HCT116 (cell line): ENCODE measurements around the gene DBX1. TPM values are rescaled to one million over a fixed set of nuclear protein-coding genes. Genes with fewer than 3 reads are reported as not detected.

ENCODE experiments used
- ATAC-seq: fragments of 200-7000 bp; cut with Tn5 transposase; 2 replicates; pipeline ENCODE4 v1.9.1; 2020; ENCODE audit warnings: mild to moderate bottlenecking, moderate library complexity
- BruUV-seq: library from RNA; stranded (reverse); fragments of 400-500 nt; replicated peaks from 2 replicates; lab custom pipeline; 2021; lab: Mats Ljungman, UMichigan
- CTCF ChIA-PET: fragments of 300-600 bp; sonication (Branson Sonifier 250); formaldehyde crosslinking; loops from one replicate; lab custom pipeline; 2021; ENCODE audit warnings: antibody characterized with exemption; lab: Charles Lee
- POLR2A ChIA-PET: fragments of 300-600, 350-600 bp; sonication (Branson Sonifier 250); formaldehyde crosslinking; loops from one replicate; lab custom pipeline; 2021; ENCODE audit warnings: antibody characterized with exemption; lab: Charles Lee
- RAD21 ChIA-PET, 2 experiments: fragments of 300-600 bp; sonication (Branson Sonifier 250); formaldehyde crosslinking; loops; one replicate each; lab custom pipeline; 2023; ENCODE audit warnings: low total read pairs in 2 of 2; ENCODE audit not compliant: uncharacterized antibody in 2 of 2, unreplicated experiment in 2 of 2, low non-redundant PET in 1 of 2; lab: Charles Lee
- DNase-seq: peaks from one replicate; pipeline ENCODE4 v3.0.0-alpha.2; 2010; ENCODE audit warnings: low read depth, low spot score
- H2AFZ ChIP-seq: fragments of 200-600 bp; shearing (Covaris generic), sonication (generic); 2 replicates; pipeline ENCODE4 v1.6.1; 2017; ENCODE audit warnings: low read depth, mixed run types, mixed read lengths, antibody characterized with exemption, low read length; ENCODE audit not compliant: poor library complexity, severe bottlenecking
- H3K27ac ChIP-seq: 2 replicates; pipeline ENCODE4 v1.5.1; 2012; ENCODE audit warnings: low read depth, low read length
- H3K27me3 ChIP-seq: fragments of 200-600 bp; sonication (generic); 2 replicates; pipeline ENCODE4 v1.6.1; 2016; ENCODE audit warnings: mixed run types, low read length, mixed read lengths; ENCODE audit not compliant: insufficient read depth
- H3K36me3 ChIP-seq, 2 experiments: fragments of 200-500 bp in 1 of 2; fragments of 200-600 bp in 1 of 2; sonication (Bioruptor generic) in 1 of 2; sonication (generic) in 1 of 2; 2 replicates each; pipeline versions ENCODE4 v1.5.1 to v1.6.1; 2014 to 2016; ENCODE audit warnings: low read length in 2 of 2, inconsistent platforms in 1 of 2, mixed read lengths in 1 of 2, mixed run types in 1 of 2; ENCODE audit not compliant: insufficient read depth in 2 of 2, control insufficient read depth in 1 of 2
- H3K4me1 ChIP-seq, 2 experiments: fragments of 200-600 bp in 1 of 2; sonication (generic) in 1 of 2; 2 replicates each; pipeline versions ENCODE4 v1.5.1 to v1.6.1; 2012 to 2017; ENCODE audit warnings: low read length in 2 of 2, inconsistent platforms in 1 of 2, mild to moderate bottlenecking in 1 of 2, mixed read lengths in 1 of 2, mixed run types in 1 of 2, moderate library complexity in 1 of 2; ENCODE audit not compliant: insufficient read depth in 2 of 2, control insufficient read depth in 1 of 2
- H3K4me2 ChIP-seq: fragments of 200-600 bp; sonication (generic); 2 replicates; pipeline ENCODE4 v1.6.1; 2017; ENCODE audit warnings: mixed run types, low read length, mixed read lengths
- H3K4me3 ChIP-seq, 2 experiments: fragments of 200-600 bp in 1 of 2; sonication (generic) in 1 of 2; replicated peaks in 1 of 2; 2 replicates each; pipeline ENCODE4 v1.5.1; 2011 to 2016; ENCODE audit warnings: low read length in 2 of 2, control low read depth in 1 of 2, low read depth in 1 of 2, mild to moderate bottlenecking in 1 of 2, mixed read lengths in 1 of 2, mixed run types in 1 of 2
- H3K79me2 ChIP-seq: fragments of 200-600 bp; sonication (generic); 2 replicates; pipeline ENCODE4 v1.6.1; 2017; ENCODE audit warnings: mild to moderate bottlenecking, mixed run types, low read length, moderate library complexity, mixed read lengths; ENCODE audit not compliant: insufficient read depth
- H3K9ac ChIP-seq: fragments of 200-600 bp; sonication (generic); 2 replicates; pipeline ENCODE4 v1.6.1; 2016; ENCODE audit warnings: low read length, mixed read lengths
- H3K9me2 ChIP-seq: fragments of 200-600 bp; sonication (generic), shearing (Covaris generic); 2 replicates; pipeline ENCODE4 v1.6.1; 2017; ENCODE audit warnings: mixed run types, mild to moderate bottlenecking, moderate library complexity; ENCODE audit not compliant: insufficient read depth
- H3K9me3 ChIP-seq, 2 experiments: fragments of 200-500 bp in 1 of 2; fragments of 200-600 bp in 1 of 2; sonication (Bioruptor generic) in 1 of 2; sonication (generic) in 1 of 2; 2 replicates each; pipeline ENCODE4 v1.6.1; 2014 to 2017; ENCODE audit warnings: low read length in 2 of 2, mixed read lengths in 2 of 2, inconsistent platforms in 1 of 2, low read depth in 1 of 2, mild to moderate bottlenecking in 1 of 2, mixed run types in 1 of 2, moderate library complexity in 1 of 2; ENCODE audit not compliant: control insufficient read depth in 1 of 2, insufficient read depth in 1 of 2
- H4K20me1 ChIP-seq: fragments of 200-600 bp; sonication (generic), shearing (Covaris generic); 2 replicates; pipeline ENCODE4 v1.6.1; 2017; ENCODE audit warnings: mixed run types, mild to moderate bottlenecking, moderate library complexity; ENCODE audit not compliant: insufficient read depth
- ATF3 ChIP-seq: IDR thresholded peaks from 2 replicates; pipeline ENCODE4 v1.6.1; 2012
- CTCF ChIP-seq, 3 experiments: fragments of 200-600 bp in 1 of 3; sonication (generic) in 1 of 3; IDR thresholded peaks in 2 of 3; conservative IDR thresholded peaks in 1 of 3; 2 replicates each; pipeline ENCODE4 v1.5.1; 2012 to 2017; ENCODE audit warnings: low read depth in 2 of 3, low read length in 2 of 3, antibody characterized with exemption in 1 of 3, borderline replicate concordance in 1 of 3, control low read depth in 1 of 3, mild to moderate bottlenecking in 1 of 3, mixed read lengths in 1 of 3, mixed run types in 1 of 3, moderate library complexity in 1 of 3; ENCODE audit not compliant: insufficient read depth in 1 of 3
- EGR1 ChIP-seq: IDR thresholded peaks from 2 replicates; pipeline ENCODE4 v1.6.1; 2012; ENCODE audit warnings: low read depth
- ELF1 ChIP-seq: IDR thresholded peaks from 2 replicates; pipeline ENCODE4 v1.6.1; 2012; ENCODE audit warnings: low read depth, borderline replicate concordance
- EZH2 ChIP-seq: fragments of 200-600 bp; sonication (generic); IDR thresholded peaks from 2 replicates; pipeline ENCODE4 v1.6.1; 2017; ENCODE audit warnings: antibody characterized with exemption, mixed run types
- EZH2phosphoT487 ChIP-seq: fragments of 200-600 bp; IDR thresholded peaks from 2 replicates; pipeline ENCODE4 v1.6.1; 2018; ENCODE audit warnings: antibody characterized with exemption, borderline replicate concordance
- FOSL1 ChIP-seq: IDR thresholded peaks from 2 replicates; pipeline ENCODE4 v1.6.1; 2012; ENCODE audit warnings: low read depth
- JUND ChIP-seq: IDR thresholded peaks from 2 replicates; pipeline ENCODE4 v1.6.1; 2012
- MAX ChIP-seq: IDR thresholded peaks from 2 replicates; pipeline ENCODE4 v1.6.1; 2012
- POLR2AphosphoS5 ChIP-seq: IDR thresholded peaks from 2 replicates; pipeline ENCODE4 v1.6.1; 2011; ENCODE audit warnings: mild to moderate bottlenecking, low read depth, low read length, moderate library complexity
- RAD21 ChIP-seq: IDR thresholded peaks from 2 replicates; pipeline ENCODE4 v1.6.1; 2012; ENCODE audit warnings: low read depth, mild to moderate bottlenecking
- REST ChIP-seq: IDR thresholded peaks from 2 replicates; pipeline ENCODE4 v1.6.1; 2012; ENCODE audit warnings: low read depth
- SIN3A ChIP-seq: IDR thresholded peaks from 2 replicates; pipeline ENCODE4 v1.6.1; 2012; ENCODE audit warnings: low read depth
- SP1 ChIP-seq: IDR thresholded peaks from 2 replicates; pipeline ENCODE4 v1.6.1; 2012; ENCODE audit warnings: low read depth
- TCF7L2 ChIP-seq: IDR thresholded peaks from 2 replicates; pipeline ENCODE4 v1.7.0; 2011; ENCODE audit warnings: borderline replicate concordance, inconsistent platforms; ENCODE audit not compliant: insufficient read depth, insufficient read length; ENCODE audit errors: extremely low read depth
- YY1 ChIP-seq: IDR thresholded peaks from 2 replicates; pipeline ENCODE4 v1.6.1; 2011; ENCODE audit warnings: low read length, low read depth, moderate library complexity, mild to moderate bottlenecking; ENCODE audit not compliant: insufficient replicate concordance; ENCODE audit errors: extremely low read depth
- ZFX ChIP-seq: fragments of 450-650 bp; IDR thresholded peaks from 2 replicates; pipeline ENCODE4 v1.6.1; 2017
- ZNF274 ChIP-seq: fragments of 200-500 bp; sonication (Bioruptor generic); IDR thresholded peaks from 2 replicates; pipeline ENCODE4 v1.6.1; 2014; ENCODE audit warnings: mild to moderate bottlenecking, low read depth, low read length, inconsistent platforms
- intact Hi-C: fragments of 100-400 bp; cut with micrococcal nuclease; formaldehyde crosslinking; loops from 2 replicates; pipeline ENCODE4 v1.10.0; 2022
- total RNA-seq: library from RNA; stranded (reverse); gene quantifications from one replicate; pipeline ENCODE4 v1.2.1, GENCODE V29; 2021; ENCODE audit not compliant: unreplicated experiment

DBX1 gene
- total RNA-seq, 1 experiment from 2014 or later: not detected

- Histone ChIP-seq H3K27me3 (no peaks in the 10 kb centered on the region), H3K4me2 (no peak overlapping the region), H3K36me3 (no peaks in the 10 kb centered on the region), H4K20me1 (no peaks in the 10 kb centered on the region), H3K9me2 (no peaks in the 10 kb centered on the region), H2AFZ (no peak overlapping the region), H3K79me2 (no peaks in the 10 kb centered on the region), H3K9ac (no peak overlapping the region), H3K9me3 (no peaks in the 10 kb centered on the region), H3K4me1 (peaks cover 0 to 9% of the 10 kb centered on the region in 2 experiments; a peak in 1 of 4 replicates), H3K4me3 (no peak overlapping the region), H3K27ac (no peak overlapping the region)
- intact Hi-C loops: no loop called here
- DNase-seq (no peak), ATAC-seq (no peak)
- BruUV-seq: no TSS peak
- RAD21 ChIA-PET: no interaction called here
- TF ChIP-seq POLR2AphosphoS5: no peak
- no peak for TF ChIP-seq SIN3A
- no peak for TF ChIP-seq REST
- no peak for TF ChIP-seq FOSL1
- no peak for TF ChIP-seq CTCF (IDR thresholded peaks at IDR 0.05 in 2 of 3, conservative IDR thresholded peaks at IDR 0.05 in 1 of 3; ENCODE audit: borderline replicate concordance in 1 of 3, insufficient read depth in 1 of 3, low read depth in 2 of 3, low read length in 2 of 3)
- no peak for TF ChIP-seq YY1
- no peak for TF ChIP-seq JUND
- no peak for TF ChIP-seq SP1
- TF ChIP-seq ATF3: no peak
- no peak for TF ChIP-seq EZH2phosphoT487
- no peak for TF ChIP-seq ZNF274
- no peak for TF ChIP-seq RAD21
- no peak for TF ChIP-seq MAX
- no peak for TF ChIP-seq ZFX
- no peak for TF ChIP-seq ELF1
- TF ChIP-seq EGR1: no peak
- TF ChIP-seq TCF7L2: no peak
- no peak for TF ChIP-seq EZH2
- CTCF ChIA-PET: no interaction called here
- POLR2A ChIA-PET: no interaction called here
Observed at GRCh38 chr11:20122131-20122530, 38.1 kb downstream of the DBX1 start.
